Measurements from ENCODE around the gene ATP5F1D. TPM values are rescaled to one million over a fixed set of nuclear protein-coding genes. Genes with fewer than 3 reads are reported as not detected.

The ATP5F1D gene
- total RNA-seq, 1 donor from 2014 or later: 110 TPM

GRCh38 chr19:1226522-1227303, 14.8 kb upstream of the ATP5F1D start:
- Mint-ChIP-seq H3K27me3 (ENCODE audit: low read depth) (no peaks in the 10 kb centered on the region), H3K36me3 (ENCODE audit: low read depth) (peaks cover 2% of the 10 kb centered on the region), H3K9me3 (ENCODE audit: low read depth) (no peaks in the 10 kb centered on the region), H3K4me1 (ENCODE audit: low read depth) (peaks cover 2% of the 10 kb centered on the region), H3K4me3 (ENCODE audit: unreplicated experiment) (no peak overlapping the region), H3K27ac (ENCODE audit: unreplicated experiment) (no peak overlapping the region)
- no peak for DNase-seq (ENCODE audit: low spot score)
- no peak for TF ChIP-seq CTCF (IDR thresholded peaks at IDR 0.05)

- Mint-ChIP-seq H3K27ac (ENCODE audit: unreplicated experiment) (no peak overlapping the region), H3K36me3 (ENCODE audit: low read depth) (peaks cover 3% of the 10 kb centered on the region), H3K9me3 (ENCODE audit: low read depth) (no peaks in the 10 kb centered on the region), H3K27me3 (ENCODE audit: low read depth) (no peaks in the 10 kb centered on the region), H3K4me1 (ENCODE audit: low read depth) (peaks cover 5% of the 10 kb centered on the region), H3K4me3 (ENCODE audit: unreplicated experiment) (no peak overlapping the region)
- TF ChIP-seq CTCF (IDR thresholded peaks at IDR 0.05): no peak
- no peak for DNase-seq (ENCODE audit: low spot score)
Observed at GRCh38 chr19:1227304-1228054, 14.1 kb upstream of the ATP5F1D start.

DNA sequence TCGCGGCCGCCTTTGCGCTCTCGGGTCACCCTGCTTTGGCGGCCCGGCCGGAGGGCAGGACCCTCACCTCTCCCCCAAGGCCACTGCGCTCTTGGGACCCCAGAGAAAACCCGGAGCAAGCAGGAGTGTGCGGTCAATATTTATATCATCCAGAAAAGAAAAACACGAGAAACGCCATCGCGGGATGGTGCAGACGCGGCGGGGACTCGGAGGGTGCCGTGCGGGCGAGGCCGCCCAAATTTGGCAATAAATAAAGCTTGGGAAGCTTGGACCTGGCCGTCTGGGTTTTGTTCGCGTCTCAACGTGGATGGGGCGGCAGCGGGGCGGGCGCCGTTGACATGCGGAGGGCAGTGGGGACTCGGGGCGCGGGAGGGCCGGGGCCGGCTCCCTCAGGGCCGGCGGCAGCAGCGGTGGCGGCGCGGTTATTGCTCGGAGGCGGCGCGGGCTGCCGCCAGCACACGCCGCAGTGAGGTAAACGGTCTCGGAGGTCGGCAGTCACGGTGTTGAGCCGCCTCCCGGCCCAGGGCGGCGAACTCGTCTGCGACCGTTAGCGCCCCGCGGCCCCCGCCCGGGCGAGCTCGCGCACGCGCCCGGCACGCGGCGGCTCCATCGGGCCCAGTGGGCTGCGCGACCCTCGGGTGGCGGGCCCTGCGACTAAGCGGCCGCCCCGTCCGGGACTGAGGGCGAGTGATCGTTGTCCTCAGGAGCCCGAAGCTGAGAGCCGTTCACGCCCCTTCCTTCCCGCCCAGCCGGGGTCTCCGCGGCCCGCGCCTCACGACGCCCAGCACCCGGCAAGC, 13.2 kb upstream of the ATP5F1D start:
- no peak for TF ChIP-seq CTCF (IDR thresholded peaks at IDR 0.05)
- H3K27ac Mint-ChIP-seq (ENCODE audit: unreplicated experiment): no peak overlapping the region
- no peak overlapping the region for H3K4me3 Mint-ChIP-seq (ENCODE audit: unreplicated experiment)

DNA sequence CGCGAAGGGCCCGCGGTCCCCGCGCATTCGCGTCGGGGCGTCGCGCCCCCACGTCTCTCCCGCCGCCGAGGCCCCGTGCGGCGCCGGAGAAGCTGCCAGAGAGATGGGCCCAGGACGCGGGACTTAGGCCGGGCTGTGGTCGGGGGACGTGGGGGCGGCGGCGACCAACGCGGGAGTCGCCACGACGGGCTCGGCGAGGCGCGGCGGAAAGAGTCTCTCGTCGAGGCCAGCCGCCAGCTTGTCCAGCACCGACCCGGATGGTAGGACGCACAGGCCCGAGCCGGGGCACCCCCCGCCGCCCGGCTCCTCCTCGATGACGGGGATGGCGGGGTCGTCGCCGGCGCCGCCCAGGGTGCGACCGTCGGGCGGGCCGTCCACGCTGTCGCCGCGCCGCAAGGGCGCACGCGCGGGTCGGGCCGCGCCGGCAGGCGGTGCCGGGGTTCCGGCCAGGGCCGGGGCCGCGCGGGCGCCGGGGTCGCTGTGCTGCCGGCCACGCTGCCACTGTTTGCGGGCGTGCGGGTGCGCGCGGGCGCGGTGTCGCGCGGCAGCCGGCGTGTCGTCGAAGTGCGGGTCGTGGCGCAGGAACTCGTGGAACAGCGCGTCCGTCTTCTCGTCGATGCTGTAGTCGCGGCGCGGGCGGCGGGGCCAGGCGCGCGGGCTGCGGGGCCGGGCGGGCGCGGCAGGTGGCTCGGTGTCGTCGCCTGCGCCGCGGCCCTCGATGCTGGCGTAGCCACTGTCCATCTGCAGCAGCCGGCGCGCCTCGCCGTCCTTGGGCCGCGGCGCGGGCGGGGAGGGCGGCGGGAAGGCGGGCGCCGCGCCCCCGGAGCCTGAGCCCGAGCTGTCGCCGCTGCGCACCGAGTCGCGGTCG, 12.3 kb upstream of the ATP5F1D start:
- no peak for TF ChIP-seq CTCF (IDR thresholded peaks at IDR 0.05)
- Mint-ChIP-seq H3K27ac (ENCODE audit: unreplicated experiment) (no peak overlapping the region), H3K27me3 (ENCODE audit: low read depth) (no peaks in the 10 kb centered on the region), H3K36me3 (ENCODE audit: low read depth) (peaks cover 3% of the 10 kb centered on the region), H3K4me3 (ENCODE audit: unreplicated experiment) (no peak overlapping the region), H3K9me3 (ENCODE audit: low read depth) (no peaks in the 10 kb centered on the region), H3K4me1 (ENCODE audit: low read depth) (peaks cover 8% of the 10 kb centered on the region)
- DNase-seq (ENCODE audit: low spot score): no peak

More for the DNA sequence above, 13.2 kb upstream of the ATP5F1D start:
- Mint-ChIP-seq H3K9me3 (ENCODE audit: low read depth) (no peaks in the 10 kb centered on the region), H3K27me3 (ENCODE audit: low read depth) (no peaks in the 10 kb centered on the region), H3K36me3 (ENCODE audit: low read depth) (peaks cover 3% of the 10 kb centered on the region), H3K4me1 (ENCODE audit: low read depth) (peaks cover 8% of the 10 kb centered on the region)
- DNase-seq (ENCODE audit: low spot score): no peak
